ENCODE measurements around the gene KDM8. TPM values are rescaled to one million over a fixed set of nuclear protein-coding genes. Genes with fewer than 3 reads are reported as not detected.
"Not testable (repeated sequence)": the region's sequence is repeated elsewhere in the genome, so short reads cannot be mapped to it uniquely, and the experiment has no call there.

Gene KDM8
- total RNA-seq, 1 experiment from 2014 or later: 5.0 TPM

GRCh38 chr16:27259710-27260109, 56.4 kb downstream of the KDM8 start:
- Histone ChIP-seq H3K4me1 (ENCODE audit: insufficient read depth, low read length) (peaks cover 39% of the 10 kb centered on the region), H3K4me2 (ENCODE audit: low read length) (no peak overlapping the region), H3K9ac (ENCODE audit: low read length) (no peak overlapping the region), H3K36me3 (ENCODE audit: low read depth, low read length) (no peaks in the 10 kb centered on the region), H3K9me3 (ENCODE audit: low read length) (no peaks in the 10 kb centered on the region), H3K27ac (ENCODE audit: low read length) (no peak overlapping the region), H2AFZ (ENCODE audit: low read length) (no peak overlapping the region), H3K27me3 (ENCODE audit: low read length) (no peaks in the 10 kb centered on the region), H3K4me3 (ENCODE audit: low read length) (no peak overlapping the region), H3K9me2 (replicated peaks; ENCODE audit: low read length) (no peaks in the 10 kb centered on the region), H3K79me2 (ENCODE audit: low read length) (peaks cover 15% of the 10 kb centered on the region), H4K20me1 (ENCODE audit: low read length) (no peaks in the 10 kb centered on the region), H3F3A (ENCODE audit: low read length, unreplicated experiment) (peaks cover 4% of the 10 kb centered on the region)
- no TSS peak for BruUV-seq (replicated peaks)
- intact Hi-C loops (cut with micrococcal nuclease): loop anchor here (10.0 kb wide), 1 partner anchor 55 kb away; the partner anchor contains the start of gene IL4R
- TF ChIP-seq CTCF (conservative IDR thresholded peaks at IDR 0.05; ENCODE audit: low read depth, low read length): no peak
- TF ChIP-seq EZH2 (IDR thresholded peaks at IDR 0.05; ENCODE audit: low read length, unreplicated experiment): no peak
- TF ChIP-seq EZH2phosphoT487 (IDR thresholded peaks at IDR 0.05; ENCODE audit: borderline replicate concordance, low read length): no peak
- ChIA-PET CTCF (no interaction called here), POLR2A (ENCODE audit: unreplicated experiment) (no interaction called here)
- DNase-seq: no peak
- ATAC-seq: no peak

- H2AFZ ChIP-seq (ENCODE audit: low read length); H3K27me3 ChIP-seq (ENCODE audit: low read length); CTCF ChIA-PET; H3K36me3 ChIP-seq (ENCODE audit: low read depth, low read length); H3F3A ChIP-seq (ENCODE audit: low read length, unreplicated experiment); H4K20me1 ChIP-seq (ENCODE audit: low read length); DNase-seq; H3K4me2 ChIP-seq (ENCODE audit: low read length); H3K9me3 ChIP-seq (ENCODE audit: low read length); ATAC-seq; POLR2A ChIA-PET (ENCODE audit: unreplicated experiment); H3K9me2 ChIP-seq (replicated peaks; ENCODE audit: low read length); H3K4me3 ChIP-seq (ENCODE audit: low read length); BruUV-seq (replicated peaks); H3K9ac ChIP-seq (ENCODE audit: low read length): not testable (repeated sequence)
- peaks cover 30% of the 10 kb centered on the region for H3K79me2 ChIP-seq (ENCODE audit: low read length)
- H3K27ac ChIP-seq (ENCODE audit: low read length): peak overlapping the region; percentile 60; the same call in 1 of the 2 replicates
- H3K4me1 ChIP-seq (ENCODE audit: insufficient read depth, low read length): peaks cover 43% of the 10 kb centered on the region
- intact Hi-C loops (cut with micrococcal nuclease): loop anchor here (10.0 kb wide), 1 partner anchor 52 kb away; the partner anchor contains the start of gene IL4R
Measured at GRCh38 chr16:27262904-27263423, 59.6 kb downstream of the KDM8 start.

DNA sequence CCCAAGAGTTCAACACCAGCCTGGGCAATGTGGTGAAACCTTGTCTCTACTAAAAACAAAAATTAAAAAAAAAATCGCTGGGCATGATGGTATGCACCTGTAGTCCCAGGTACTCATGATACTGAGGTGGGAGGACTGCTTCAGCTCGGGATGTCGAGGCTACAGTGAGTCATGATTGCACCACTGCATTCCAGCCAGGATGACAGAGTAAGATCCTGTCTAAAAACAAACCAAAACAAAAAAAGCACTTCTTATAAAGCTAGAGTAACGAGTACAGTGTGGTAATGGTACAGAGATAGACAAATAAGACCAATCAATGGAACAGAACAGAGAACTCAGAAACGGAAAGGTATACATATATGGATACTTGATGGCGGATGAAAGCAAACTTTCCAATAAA, 60.8 kb downstream of the KDM8 start:
- H3K27ac ChIP-seq (ENCODE audit: low read length): peak overlapping the region; percentile 60
- H3K4me2 ChIP-seq (ENCODE audit: low read length): peak overlapping the region; percentile 81
- no peaks in the 10 kb centered on the region for H3K27me3 ChIP-seq (ENCODE audit: low read length)
- H3F3A ChIP-seq (ENCODE audit: low read length, unreplicated experiment): peaks cover 6% of the 10 kb centered on the region
- ChIA-PET POLR2A (ENCODE audit: unreplicated experiment) (no interaction called here), CTCF (no interaction called here)
- no TSS peak for BruUV-seq (replicated peaks)
- peaks cover 34% of the 10 kb centered on the region for H3K79me2 ChIP-seq (ENCODE audit: low read length)
- H3K9ac ChIP-seq (ENCODE audit: low read length): no peak overlapping the region
- no peaks in the 10 kb centered on the region for H4K20me1 ChIP-seq (ENCODE audit: low read length)
- no peaks in the 10 kb centered on the region for H3K9me3 ChIP-seq (ENCODE audit: low read length)
- TF ChIP-seq CTCF (conservative IDR thresholded peaks at IDR 0.05; ENCODE audit: low read depth, low read length): no peak
- peak overlapping the region; percentile 33; the same call in 1 of the 2 replicates for H2AFZ ChIP-seq (ENCODE audit: low read length)
- ATAC-seq (peak; percentile 72), DNase-seq (peak; percentile 86)
- peaks cover 37% of the 10 kb centered on the region for H3K4me1 ChIP-seq (ENCODE audit: insufficient read depth, low read length)
- intact Hi-C loops (cut with micrococcal nuclease): loop anchor here (10.0 kb wide), 1 partner anchor 51 kb away; the partner anchor contains the start of gene IL4R
- H3K4me3 ChIP-seq (ENCODE audit: low read length): peak overlapping the region; percentile 55
- H3K9me2 ChIP-seq (replicated peaks; ENCODE audit: low read length): no peaks in the 10 kb centered on the region
- no peaks in the 10 kb centered on the region for H3K36me3 ChIP-seq (ENCODE audit: low read depth, low read length)
